ENCODE measurements around the gene UBQLN4.

UBQLN4 gene

GRCh38 chr1:156053768-156054499, at the start of gene UBQLN4:
UBQLN4 (minus strand) TSS chr1:156053798; CDS start chr1:156053701, 97 bp downstream.
- DNase-seq (ENCODE audit: low read depth): peak; percentile 89

GRCh38 chr1:156102633-156103511, 49.3 kb upstream of the UBQLN4 start:
- DNase-seq (ENCODE audit: low read depth): peak; percentile 75

- peak; percentile 64 for DNase-seq (ENCODE audit: low read depth)
Observed at GRCh38 chr1:156101880-156102279, 48.3 kb upstream of the UBQLN4 start.

DNA sequence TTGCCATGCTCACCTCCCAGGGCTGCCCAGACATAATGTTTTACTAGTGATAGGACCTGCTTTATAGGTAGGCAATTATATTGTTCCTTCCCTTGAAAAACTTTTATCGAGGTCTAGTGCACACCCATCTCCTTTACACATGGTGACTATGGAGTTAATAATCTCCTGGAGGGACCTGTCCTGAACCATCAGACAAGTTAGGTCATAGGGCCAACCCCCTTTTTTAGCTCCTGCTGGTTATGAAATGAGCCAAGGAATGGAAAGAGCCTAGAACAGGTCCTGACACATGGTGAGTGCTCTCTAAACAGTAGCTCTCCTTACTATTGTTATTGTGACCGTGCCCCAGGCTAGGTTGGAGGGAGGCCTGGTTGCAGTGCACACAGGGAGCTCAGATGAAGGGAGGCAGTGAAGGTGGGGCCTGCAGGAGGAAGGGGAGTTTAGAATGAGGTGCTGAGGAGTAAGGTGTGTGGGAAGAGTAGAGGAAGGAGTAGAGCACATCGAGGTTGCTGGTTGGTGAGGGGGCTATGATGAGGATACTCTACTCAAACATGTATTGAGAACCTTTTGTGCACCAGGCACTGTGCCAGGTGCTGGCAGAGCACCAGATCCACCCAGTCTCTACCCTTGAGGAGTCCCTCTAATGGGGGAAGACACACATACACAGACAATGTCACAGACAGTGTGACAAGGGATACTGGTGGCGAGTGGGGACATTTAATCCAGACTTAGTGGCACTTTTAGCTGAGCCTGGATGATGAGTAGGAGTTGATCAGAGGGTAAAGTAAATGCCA, 46.8 kb upstream of the UBQLN4 start:
- no peak for DNase-seq (ENCODE audit: low read depth)

- no peak for DNase-seq (ENCODE audit: low read depth)
Observed at GRCh38 chr1:156099282-156099681, 45.7 kb upstream of the UBQLN4 start.

- no peak for DNase-seq (ENCODE audit: low read depth)
Observed at GRCh38 chr1:156098784-156099183, 45.2 kb upstream of the UBQLN4 start.

GRCh38 chr1:156097499-156098178, 44.0 kb upstream of the UBQLN4 start:
- no peak for DNase-seq (ENCODE audit: low read depth)

- peak; percentile 88 for DNase-seq (ENCODE audit: low read depth)
Observed at GRCh38 chr1:156096640-156097391, 43.2 kb upstream of the UBQLN4 start.

- no peak for DNase-seq (ENCODE audit: low read depth)
Observed at GRCh38 chr1:156095906-156096508, 42.4 kb upstream of the UBQLN4 start.

- no peak for DNase-seq (ENCODE audit: low read depth)
Observed at GRCh38 chr1:156091610-156092009, 38.0 kb upstream of the UBQLN4 start.

DNA sequence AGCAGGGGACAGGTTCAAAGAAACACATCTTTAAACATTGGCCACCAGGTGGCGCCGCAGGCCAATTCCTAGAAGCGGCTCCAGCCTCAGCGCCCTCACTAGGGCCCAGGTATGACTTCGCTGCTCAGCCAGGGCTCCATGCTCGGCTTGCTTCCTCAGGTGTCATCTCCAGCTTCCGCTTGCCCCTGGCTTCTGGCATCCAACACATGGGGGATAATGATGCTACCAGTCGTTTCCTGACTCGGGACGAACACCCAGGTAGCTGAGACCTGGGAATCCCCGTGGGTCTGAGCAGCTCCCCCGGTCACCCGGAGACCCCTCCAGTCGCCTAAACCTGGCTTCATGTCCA, 37.2 kb upstream of the UBQLN4 start:
- peak; percentile 79 for DNase-seq (ENCODE audit: low read depth)

DNA sequence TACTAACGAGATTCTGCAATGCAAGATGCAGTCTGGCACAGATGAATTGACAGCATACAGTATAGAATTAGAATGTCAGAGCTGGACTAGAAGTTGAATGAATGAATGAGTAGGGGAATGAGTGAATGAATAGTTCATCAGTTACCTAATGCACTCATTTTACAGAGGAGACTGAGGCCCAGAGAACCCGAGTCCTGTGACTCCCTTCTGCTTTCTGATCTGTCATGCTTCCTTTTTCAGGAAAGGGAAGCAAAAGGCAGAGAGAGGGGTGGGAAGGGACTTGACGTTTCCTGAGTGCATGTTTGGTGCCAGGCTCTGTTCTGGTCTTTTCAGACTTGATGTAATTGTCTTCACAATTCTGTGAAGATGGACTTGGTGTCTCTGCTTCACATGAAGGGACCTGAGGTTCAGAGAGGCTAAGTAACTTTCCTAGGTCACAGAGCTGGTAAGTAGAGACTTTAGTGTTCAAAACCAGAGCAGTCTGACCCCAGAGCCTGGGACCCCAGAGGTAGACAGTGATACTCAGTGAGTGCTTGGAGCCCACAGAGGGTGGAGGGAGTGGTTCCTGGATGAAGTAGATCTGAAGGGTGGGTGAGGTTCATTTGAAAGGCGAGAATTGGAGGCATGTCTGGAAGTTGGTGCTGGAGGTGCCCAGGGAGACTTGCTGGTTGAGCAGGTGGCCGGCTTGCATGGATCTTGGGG, 36.7 kb upstream of the UBQLN4 start:
- DNase-seq (ENCODE audit: low read depth): no peak

GRCh38 chr1:156089704-156090103, 36.1 kb upstream of the UBQLN4 start:
- no peak for DNase-seq (ENCODE audit: low read depth)

DNA sequence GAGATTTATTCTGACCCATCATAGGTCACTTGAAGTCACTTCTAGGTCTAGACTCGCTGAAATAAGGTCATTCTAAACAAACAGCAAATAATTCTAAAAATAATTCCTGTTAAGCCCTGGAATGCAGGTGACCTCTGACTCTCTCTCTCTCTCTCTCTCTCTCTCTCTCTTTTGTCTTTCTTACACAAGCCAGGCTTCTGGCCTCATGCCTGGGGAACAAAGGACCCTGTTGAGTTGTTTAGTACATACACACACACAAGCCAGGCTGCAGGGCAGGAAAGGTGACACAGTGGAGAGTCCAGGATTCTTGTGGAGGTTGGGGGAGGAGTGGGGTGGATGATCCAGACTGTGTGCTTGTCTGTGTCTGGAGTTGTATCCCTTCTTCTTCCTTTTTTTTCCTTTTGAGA, 32.7 kb upstream of the UBQLN4 start:
- DNase-seq (ENCODE audit: low read depth): peak; percentile 56

DNA sequence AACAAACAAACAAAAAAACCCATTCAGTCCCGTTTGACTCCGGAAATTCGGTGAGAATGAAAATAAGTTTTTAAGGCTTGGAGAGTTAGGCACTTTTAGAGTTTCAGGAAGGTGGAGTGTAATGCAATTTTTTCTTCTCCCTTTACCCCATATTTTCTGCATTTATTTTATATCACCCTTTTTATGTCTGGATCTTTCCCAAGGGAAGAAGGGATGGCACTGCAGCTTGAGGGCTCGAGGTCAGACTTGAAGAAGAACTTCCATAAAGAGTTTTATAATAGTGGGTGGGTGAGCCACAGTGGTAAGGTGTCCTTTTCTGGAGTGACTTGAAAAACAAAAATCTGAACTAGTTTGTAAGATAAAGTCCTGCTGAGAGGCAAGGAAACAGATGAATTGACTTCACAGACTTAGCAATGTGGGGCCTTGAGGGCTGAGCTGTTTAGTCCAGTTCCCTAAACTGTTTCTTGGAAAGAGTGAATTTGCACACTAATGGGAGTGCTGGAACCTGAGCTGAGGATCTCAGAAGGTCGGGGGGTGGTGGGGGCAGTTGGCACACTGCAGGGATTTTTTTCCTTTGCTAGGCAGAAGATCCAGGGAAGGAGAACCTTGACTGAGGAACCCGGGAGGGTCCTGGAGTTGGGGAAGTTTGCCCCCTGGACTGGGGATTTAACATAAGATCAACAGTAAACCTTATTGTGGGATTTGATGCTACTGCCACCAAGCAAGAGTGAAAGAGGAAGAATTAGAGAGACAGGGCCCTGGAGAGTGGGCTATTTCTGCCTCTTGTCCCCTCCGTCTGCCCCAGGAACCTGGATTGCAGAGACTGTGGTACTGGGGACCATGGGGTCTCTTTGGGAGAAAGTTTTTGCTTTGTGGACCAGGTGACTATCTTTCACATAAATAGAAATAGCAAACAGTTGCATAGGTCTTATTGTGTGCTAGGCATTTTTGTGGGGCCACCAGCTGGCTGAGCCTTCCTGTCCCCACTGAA, 30.5 kb upstream of the UBQLN4 start:
- no peak for DNase-seq (ENCODE audit: low read depth)

DNA sequence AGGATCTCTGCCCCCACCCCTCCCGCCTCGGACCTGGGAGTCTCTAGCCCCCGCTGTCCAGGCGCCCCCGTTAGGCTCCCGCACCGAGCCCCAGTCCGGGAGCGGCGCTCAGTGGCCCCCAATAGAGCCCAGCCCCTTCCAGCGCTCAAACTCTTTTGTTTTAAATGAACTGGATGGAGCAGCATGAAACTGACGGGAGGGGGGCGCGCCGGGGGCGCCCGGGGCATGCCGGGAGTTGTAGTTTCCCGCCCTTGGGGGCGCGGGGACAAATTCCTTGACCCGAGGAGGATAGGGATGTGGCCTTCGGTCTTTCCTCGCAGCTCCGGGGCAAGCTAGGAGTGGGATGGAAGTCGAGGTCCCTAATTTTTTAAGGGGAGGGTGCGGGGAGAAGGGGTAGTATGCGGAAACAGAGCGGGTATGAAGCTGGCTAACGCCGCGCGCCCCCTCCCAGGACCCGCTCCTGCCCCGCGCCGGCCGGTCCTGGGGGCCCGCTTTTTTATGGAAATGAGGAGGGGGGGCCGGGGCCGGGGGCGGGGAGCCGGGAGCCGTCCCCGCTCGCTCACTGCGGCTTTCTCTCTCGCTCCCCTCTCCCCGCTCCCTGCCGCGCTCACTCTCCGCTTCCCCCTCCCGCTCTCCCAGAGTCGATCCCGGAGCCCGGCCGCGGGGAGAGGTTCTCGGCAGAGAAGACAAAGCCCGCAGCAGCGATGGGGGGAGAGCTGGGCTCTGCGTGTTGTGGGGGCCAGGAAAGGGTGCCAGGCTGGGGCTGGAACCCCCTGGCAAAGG, 28.9 kb upstream of the UBQLN4 start, which contains the start of gene MEX3A:
Gene MEX3A, minus strand, starts transcription at position 157 of the 783 bp plus-strand sequence. CDS start 467 bp downstream, outside the sequence.
- DNase-seq (ENCODE audit: low read depth): peak; percentile 74

GRCh38 chr1:156081917-156082308, 28.3 kb upstream of the UBQLN4 start:
- DNase-seq (ENCODE audit: low read depth): no peak
